ENCODE measurements around the gene SPDYE1. TPM values are rescaled to one million over a fixed set of nuclear protein-coding genes. Genes with fewer than 3 reads are reported as not detected.

SPDYE1 gene
- total RNA-seq, 4 donors from 2014 or later = not detected

GRCh38 chr7:44057849-44058758, 60.4 kb downstream of the SPDYE1 start:
- no peak for TF ChIP-seq CTCF (IDR thresholded peaks at IDR 0.05)
- no peak for ATAC-seq (ENCODE audit: low FRiP score)
- peak; percentile 5 for DNase-seq (ENCODE audit: low spot score)

- peak; percentile 3 for DNase-seq (ENCODE audit: low spot score)
Measured at GRCh38 chr7:44058759-44059218, 61.1 kb downstream of the SPDYE1 start.

GRCh38 chr7:44059219-44060090, 61.8 kb downstream of the SPDYE1 start:
- TF ChIP-seq CTCF (IDR thresholded peaks at IDR 0.05) = no peak
- no peak for ATAC-seq (ENCODE audit: low FRiP score)
- peak; percentile 6 for DNase-seq (ENCODE audit: low spot score)

More at GRCh38 chr7:44058759-44059218, 61.1 kb downstream of the SPDYE1 start:
- no peak for ATAC-seq (ENCODE audit: low FRiP score)
- TF ChIP-seq CTCF (IDR thresholded peaks at IDR 0.05) = no peak

Other genes with a start within 250 kb of the SPDYE1 start
- gene BLVRA, start 239.2 kb upstream of the SPDYE1 start, total RNA-seq = 10 to 100 TPM; 36.3 to 75.3 (median 58.8) TPM
- gene MRPS24, start 128.4 kb upstream of the SPDYE1 start, total RNA-seq = 100 to 1,000 TPM in 1 of 4 donors, 10 to 100 TPM in 3; 69.8 to 109 (median 82.6) TPM
- 10 to 100 TPM; 25.2 to 45.3 (median 25.6) TPM for gene URGCP, start 91.3 kb upstream of the SPDYE1 start, total RNA-seq
- gene UBE2D4, start 71.5 kb upstream of the SPDYE1 start, total RNA-seq = 10 to 100 TPM; 21.4 to 27.1 (median 24.2) TPM
- gene DBNL, start 46.8 kb downstream of the SPDYE1 start, total RNA-seq = 100 to 1,000 TPM; 106 to 160 (median 127) TPM
- not detected for gene PGAM2, start 67.7 kb downstream of the SPDYE1 start, total RNA-seq
- 10 to 100 TPM; 10.0 to 43.5 (median 21.3) TPM for gene POLM, start 84.6 kb downstream of the SPDYE1 start, total RNA-seq
- 100 to 1,000 TPM in 3 of 4 donors, 10 to 100 TPM in 1; 64.9 to 209 (median 163) TPM for gene AEBP1, start 106.4 kb downstream of the SPDYE1 start, total RNA-seq
- gene POLD2, start 125.7 kb downstream of the SPDYE1 start, total RNA-seq = 10 to 100 TPM; 41.9 to 71.3 (median 44.2) TPM
- gene MYL7, start 143.4 kb downstream of the SPDYE1 start, total RNA-seq = not detected
- 1 to 10 TPM in 2 of 4 donors, under 1 TPM in 2; 0.38 to 3.9 (median 1.1) TPM for gene GCK, start 191.5 kb downstream of the SPDYE1 start, total RNA-seq
- gene YKT6, start 203.1 kb downstream of the SPDYE1 start, total RNA-seq = 10 to 100 TPM; 48.3 to 75.8 (median 54.4) TPM